ENCODE measurements around the gene STAB2. TPM values are rescaled to one million over a fixed set of nuclear protein-coding genes. Genes with fewer than 3 reads are reported as not detected.

Gene STAB2
- total RNA-seq, 1 donor: not detected

DNA sequence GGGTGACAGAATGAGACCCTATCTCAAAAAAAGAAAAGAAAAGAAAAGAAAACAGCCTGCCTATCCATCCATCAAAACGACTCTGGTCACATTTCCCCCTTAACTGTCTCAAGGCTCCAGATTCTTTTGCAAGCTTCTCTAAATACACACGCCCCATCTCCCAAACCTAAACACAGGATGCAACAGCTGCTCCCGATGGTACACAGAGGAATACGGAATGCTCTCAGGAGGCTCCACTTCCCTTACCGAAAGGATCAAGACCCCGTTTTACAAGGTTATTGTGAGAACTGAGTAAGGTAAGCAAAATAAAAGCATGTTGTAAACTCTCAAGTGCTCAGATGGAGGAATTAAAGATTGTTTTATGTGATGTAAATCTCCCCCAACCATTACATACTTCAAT lies 191.7 kb downstream of the STAB2 start:
- DNase-seq (ENCODE audit: low read depth): peak; percentile 50
- TF ChIP-seq CTCF (IDR thresholded peaks at IDR 0.05; ENCODE audit: insufficient read depth, low read depth, low read length): no peak
- no peak overlapping the region for H3K4me3 ChIP-seq (ENCODE audit: low read depth, low read length)

- TF ChIP-seq CTCF (IDR thresholded peaks at IDR 0.05; ENCODE audit: insufficient read depth, low read depth, low read length): no peak
- peak; percentile 60 for DNase-seq (ENCODE audit: low read depth)
Observed at GRCh38 chr12:103779410-103780092, 192.5 kb downstream of the STAB2 start.

DNA sequence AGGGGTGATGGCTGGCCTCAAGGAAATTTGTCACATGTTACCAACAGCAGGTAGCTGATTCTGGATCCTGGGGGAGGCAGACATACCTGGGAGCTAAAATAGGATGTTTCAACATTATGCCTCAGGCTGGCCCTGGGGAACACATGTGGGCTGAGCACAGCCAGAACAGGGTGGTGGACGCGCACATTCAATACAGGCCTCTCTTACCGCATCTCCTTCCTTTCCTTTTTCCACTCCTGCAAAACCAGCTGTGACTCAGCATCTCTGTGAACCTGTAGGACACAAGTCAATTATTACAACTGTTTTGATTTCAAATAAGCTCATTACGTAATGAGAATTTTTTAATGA lies 193.0 kb downstream of the STAB2 start:
- peak; percentile 48 for DNase-seq (ENCODE audit: low read depth)
- no peak overlapping the region for H3K4me3 ChIP-seq (ENCODE audit: low read depth, low read length)
- TF ChIP-seq CTCF (IDR thresholded peaks at IDR 0.05; ENCODE audit: insufficient read depth, low read depth, low read length): no peak

More at GRCh38 chr12:103779410-103780092, 192.5 kb downstream of the STAB2 start:
- H3K4me3 ChIP-seq (ENCODE audit: low read depth, low read length): no peak overlapping the region

DNA sequence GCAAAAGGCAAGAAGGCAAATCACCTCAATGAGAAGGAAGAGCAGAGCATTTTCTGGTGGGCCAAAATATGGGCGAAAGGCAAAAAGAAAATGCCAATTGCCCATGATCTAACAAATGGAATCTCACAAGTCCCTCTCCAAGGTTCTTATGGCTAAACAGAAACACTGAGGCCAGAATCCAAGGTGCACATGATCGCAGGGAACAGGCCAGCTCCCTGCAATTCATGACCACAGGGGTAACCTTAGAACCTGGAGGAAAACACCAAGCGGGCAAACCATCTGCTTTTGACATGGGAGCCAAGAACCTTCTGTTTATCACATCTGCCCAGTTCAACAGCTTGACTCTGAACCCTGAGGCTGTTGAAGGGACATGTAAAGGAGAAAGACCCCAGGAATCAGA lies 193.9 kb downstream of the STAB2 start:
- H3K4me3 ChIP-seq (ENCODE audit: low read depth, low read length): no peak overlapping the region
- DNase-seq (ENCODE audit: low read depth): no peak
- TF ChIP-seq CTCF (IDR thresholded peaks at IDR 0.05; ENCODE audit: insufficient read depth, low read depth, low read length): no peak

DNA sequence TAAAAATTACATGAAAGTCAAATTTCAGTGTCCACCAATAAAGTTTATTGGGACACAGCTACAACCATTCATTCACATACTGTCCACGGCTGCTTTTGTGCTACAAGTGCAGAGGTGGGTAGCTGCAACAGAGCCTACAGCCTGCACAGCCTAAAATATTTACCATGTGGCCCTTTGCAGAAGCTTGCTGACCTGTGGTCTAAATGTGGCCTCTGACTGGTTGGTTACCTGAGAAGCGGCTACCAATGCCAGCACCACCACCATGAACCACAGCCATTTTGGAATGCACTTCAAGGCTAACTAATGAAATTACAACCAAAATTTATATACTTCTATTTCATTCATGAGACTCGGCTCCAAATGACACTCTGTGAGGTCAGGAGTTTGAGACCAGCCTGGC lies 195.3 kb downstream of the STAB2 start:
- H3K4me3 ChIP-seq (ENCODE audit: low read depth, low read length): no peak overlapping the region
- TF ChIP-seq CTCF (IDR thresholded peaks at IDR 0.05; ENCODE audit: insufficient read depth, low read depth, low read length): no peak
- no peak for DNase-seq (ENCODE audit: low read depth)

GRCh38 chr12:103783744-103784664 lies 196.9 kb downstream of the STAB2 start:
- TF ChIP-seq CTCF (IDR thresholded peaks at IDR 0.05; ENCODE audit: insufficient read depth, low read depth, low read length): no peak
- DNase-seq (ENCODE audit: low read depth): no peak
- no peak overlapping the region for H3K4me3 ChIP-seq (ENCODE audit: low read depth, low read length)

Data from fibroblast of villous mesenchyme (primary cell).